Neural progenitor cell (in vitro differentiated cells): ENCODE results near the gene KCNMA1. TPM values are rescaled to one million over a fixed set of nuclear protein-coding genes. Genes with fewer than 3 reads are reported as not detected.

ENCODE experiments used
- DNase-seq: peaks from one replicate; pipeline ENCODE4 v3.0.0-alpha.2; 2016; ENCODE audit warnings: low spot score
- H2AFZ ChIP-seq: fragments of 200-600 bp; sonication (generic); replicated peaks from 2 replicates; pipeline ENCODE4 v1.6.1; 2016; ENCODE audit warnings: antibody characterized with exemption
- H3F3A ChIP-seq: fragments of 200-600 bp; sonication (generic); 2 replicates; pipeline ENCODE4 v1.6.1; 2016; ENCODE audit warnings: antibody characterized with exemption, low read depth
- H3K27ac ChIP-seq: fragments of 200-600 bp; sonication (generic); 2 replicates; pipeline ENCODE4 v1.5.1; 2016; ENCODE audit warnings: mild to moderate bottlenecking
- H3K27me3 ChIP-seq: fragments of 200-600 bp; sonication (generic); 2 replicates; pipeline ENCODE4 v1.6.1; 2016; ENCODE audit warnings: mild to moderate bottlenecking, moderate library complexity
- H3K36me3 ChIP-seq: fragments of 200-600 bp; sonication (generic); 2 replicates; pipeline ENCODE4 v1.5.1; 2016
- H3K4me1 ChIP-seq: fragments of 200-600 bp; sonication (generic); 2 replicates; pipeline ENCODE4 v1.6.1; 2016; ENCODE audit warnings: mixed run types
- H3K4me2 ChIP-seq: fragments of 200-600 bp; sonication (generic); 2 replicates; pipeline ENCODE4 v1.6.1; 2016
- H3K4me3 ChIP-seq: fragments of 200-600 bp; sonication (generic); 2 replicates; pipeline ENCODE4 v1.5.1; 2016
- H3K79me2 ChIP-seq: fragments of 200-600 bp; sonication (generic); 2 replicates; pipeline ENCODE4 v1.6.1; 2016; ENCODE audit warnings: low read depth
- H3K9ac ChIP-seq: fragments of 200-600 bp; sonication (generic); 2 replicates; pipeline ENCODE4 v1.6.1; 2016
- H3K9me3 ChIP-seq: fragments of 200-600 bp; sonication (generic); 2 replicates; pipeline ENCODE4 v1.5.1; 2016; ENCODE audit warnings: low read depth
- H4K20me1 ChIP-seq: fragments of 200-600 bp; sonication (generic); 2 replicates; pipeline ENCODE4 v1.6.1; 2016; ENCODE audit warnings: low read depth
- H3K27ac Mint-ChIP-seq: 3 replicates; pipeline ENCODE4 v1.8.0; 2021; ENCODE audit warnings: mixed read lengths
- H3K27me3 Mint-ChIP-seq: 2 replicates; pipeline ENCODE4 v1.8.0; 2022; ENCODE audit warnings: low read depth, mild to moderate bottlenecking, inconsistent platforms, moderate library complexity, mixed read lengths; ENCODE audit not compliant: insufficient read depth
- H3K36me3 Mint-ChIP-seq: 3 replicates; pipeline ENCODE4 v1.8.0; 2021; ENCODE audit warnings: mixed read lengths
- H3K4me1 Mint-ChIP-seq: 3 replicates; pipeline ENCODE4 v1.8.0; 2021; ENCODE audit warnings: mixed read lengths
- H3K4me3 Mint-ChIP-seq: 3 replicates; pipeline ENCODE4 v1.8.0; 2021; ENCODE audit warnings: mild to moderate bottlenecking, moderate library complexity, mixed read lengths
- H3K9me3 Mint-ChIP-seq: 3 replicates; pipeline ENCODE4 v1.8.0; 2020; ENCODE audit warnings: mixed read lengths
- CTCF ChIP-seq: fragments of 200-600 bp; sonication (generic); IDR thresholded peaks from 2 replicates; pipeline ENCODE4 v1.5.1; 2017; ENCODE audit warnings: antibody characterized with exemption, mild to moderate bottlenecking
- EZH2 ChIP-seq: fragments of 200-600 bp; sonication (generic); IDR thresholded peaks from 2 replicates; pipeline ENCODE4 v1.6.1; 2017; ENCODE audit warnings: antibody characterized with exemption, mild to moderate bottlenecking, moderate library complexity
- EZH2phosphoT487 ChIP-seq: fragments of 200-600 bp; sonication (generic); IDR thresholded peaks from 2 replicates; pipeline ENCODE4 v1.6.1; 2017; ENCODE audit warnings: antibody characterized with exemption
- total RNA-seq: library from RNA; depleted of rRNA; stranded (reverse); fragments of >200 nt; gene quantifications from 2 replicates; pipeline ENCODE4 v1.2.3, GENCODE V29; 2015; ENCODE audit warnings: low replicate concordance

KCNMA1 gene
- total RNA-seq, 1 donor from 2014 or later: 2.4 TPM

- H3K27me3 ChIP-seq: no peaks in the 10 kb centered on the region
- peak; percentile 19 for DNase-seq
- no peak overlapping the region for H3K27ac ChIP-seq
- no peaks in the 10 kb centered on the region for H4K20me1 ChIP-seq
- peaks cover 2% of the 10 kb centered on the region for H3F3A ChIP-seq
- H3K4me3 Mint-ChIP-seq: no peak overlapping the region
- peaks cover 13% of the 10 kb centered on the region for H3K4me1 Mint-ChIP-seq
- no peaks in the 10 kb centered on the region for H3K36me3 Mint-ChIP-seq
- no peak for TF ChIP-seq EZH2phosphoT487
- TF ChIP-seq EZH2: no peak
- TF ChIP-seq CTCF: no peak
- no peaks in the 10 kb centered on the region for H3K27me3 Mint-ChIP-seq
- H3K9ac ChIP-seq: no peak overlapping the region
- H3K9me3 Mint-ChIP-seq: no peaks in the 10 kb centered on the region
- H3K4me2 ChIP-seq: peak overlapping the region; percentile 15
- no peaks in the 10 kb centered on the region for H3K9me3 ChIP-seq
- H3K4me1 ChIP-seq: peaks cover 20% of the 10 kb centered on the region
- H3K79me2 ChIP-seq: no peaks in the 10 kb centered on the region
- H2AFZ ChIP-seq: no peak overlapping the region
- H3K27ac Mint-ChIP-seq: no peak overlapping the region
- H3K4me3 ChIP-seq: no peak overlapping the region
- H3K36me3 ChIP-seq: no peaks in the 10 kb centered on the region
Measured at GRCh38 chr10:76998451-76998850, 639.2 kb downstream of the KCNMA1 start.

- peaks cover 20% of the 10 kb centered on the region for H3K4me1 Mint-ChIP-seq
- H3K4me3 Mint-ChIP-seq: no peak overlapping the region
- H3K9me3 Mint-ChIP-seq: no peaks in the 10 kb centered on the region
- no peak for TF ChIP-seq EZH2phosphoT487
- TF ChIP-seq EZH2: no peak
- no peak for TF ChIP-seq CTCF
- Histone ChIP-seq H3K27ac (no peak overlapping the region), H3K4me3 (no peak overlapping the region), H3K9me3 (no peaks in the 10 kb centered on the region), H3K27me3 (no peaks in the 10 kb centered on the region), H3K4me2 (peak overlapping the region; percentile 15), H3K36me3 (no peaks in the 10 kb centered on the region), H4K20me1 (no peaks in the 10 kb centered on the region), H2AFZ (no peak overlapping the region), H3K4me1 (peaks cover 28% of the 10 kb centered on the region), H3K79me2 (no peaks in the 10 kb centered on the region), H3F3A (peaks cover 11% of the 10 kb centered on the region), H3K9ac (no peak overlapping the region)
- no peaks in the 10 kb centered on the region for H3K36me3 Mint-ChIP-seq
- no peak overlapping the region for H3K27ac Mint-ChIP-seq
- H3K27me3 Mint-ChIP-seq: no peaks in the 10 kb centered on the region
- no peak for DNase-seq
Measured at GRCh38 chr10:76997631-76998030, 640.0 kb downstream of the KCNMA1 start.

GRCh38 chr10:76995023-76995422 is 642.6 kb downstream of the KCNMA1 start:
- Histone ChIP-seq H3K4me2 (no peak overlapping the region), H3F3A (peaks cover 13% of the 10 kb centered on the region), H3K36me3 (no peaks in the 10 kb centered on the region), H3K4me3 (no peak overlapping the region), H3K9me3 (no peaks in the 10 kb centered on the region), H2AFZ (no peak overlapping the region), H3K4me1 (peaks cover 41% of the 10 kb centered on the region), H3K9ac (no peak overlapping the region), H4K20me1 (no peaks in the 10 kb centered on the region), H3K79me2 (no peaks in the 10 kb centered on the region), H3K27ac (no peak overlapping the region), H3K27me3 (no peaks in the 10 kb centered on the region)
- no peak overlapping the region for H3K4me3 Mint-ChIP-seq
- no peaks in the 10 kb centered on the region for H3K27me3 Mint-ChIP-seq
- H3K9me3 Mint-ChIP-seq: no peaks in the 10 kb centered on the region
- H3K27ac Mint-ChIP-seq: no peak overlapping the region
- peaks cover 29% of the 10 kb centered on the region for H3K4me1 Mint-ChIP-seq
- no peak for DNase-seq
- no peaks in the 10 kb centered on the region for H3K36me3 Mint-ChIP-seq
- TF ChIP-seq EZH2 (no peak), CTCF (no peak), EZH2phosphoT487 (no peak)
